ENCODE measurements around the gene CPTP. TPM values are rescaled to one million over a fixed set of nuclear protein-coding genes. Genes with fewer than 3 reads are reported as not detected.

Gene CPTP
- total RNA-seq, 1 donor from 2014 or later = 99.2 TPM

DNA sequence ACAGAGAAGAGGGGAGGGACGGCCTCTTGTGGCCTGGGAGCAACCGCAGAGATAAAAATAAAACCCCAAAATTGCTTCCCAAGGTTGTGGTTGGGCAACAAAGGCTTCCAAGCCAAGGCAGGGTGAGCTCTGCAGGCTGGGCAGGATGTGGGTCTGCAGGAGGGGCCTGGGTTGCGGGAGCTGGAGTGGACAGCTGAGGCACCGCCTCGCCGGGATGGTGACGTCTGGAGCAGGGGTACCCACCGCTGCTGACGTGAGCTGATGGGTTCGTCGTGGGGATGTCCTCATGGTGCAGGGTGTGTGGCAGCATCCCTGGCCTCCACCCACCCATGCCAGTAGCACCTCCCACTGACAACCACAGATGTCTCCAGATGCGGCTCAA, 46.8 kb downstream of the CPTP start:
- H3K27ac ChIP-seq (replicated peaks) = no peak overlapping the region
- TF ChIP-seq CTCF (IDR thresholded peaks at IDR 0.05; ENCODE audit: borderline replicate concordance) = no peak
- H3K4me3 ChIP-seq = no peak overlapping the region
- H3K27me3 ChIP-seq (ENCODE audit: low read depth) = no peaks in the 10 kb centered on the region
- no peaks in the 10 kb centered on the region for H3K9me3 ChIP-seq (replicated peaks)
- DNase-seq = no peak
- H3K36me3 ChIP-seq = peaks cover 11% of the 10 kb centered on the region
- intact Hi-C loops (cut with micrococcal nuclease) = no loop called here
- peaks cover 46% of the 10 kb centered on the region for H3K4me1 ChIP-seq

DNA sequence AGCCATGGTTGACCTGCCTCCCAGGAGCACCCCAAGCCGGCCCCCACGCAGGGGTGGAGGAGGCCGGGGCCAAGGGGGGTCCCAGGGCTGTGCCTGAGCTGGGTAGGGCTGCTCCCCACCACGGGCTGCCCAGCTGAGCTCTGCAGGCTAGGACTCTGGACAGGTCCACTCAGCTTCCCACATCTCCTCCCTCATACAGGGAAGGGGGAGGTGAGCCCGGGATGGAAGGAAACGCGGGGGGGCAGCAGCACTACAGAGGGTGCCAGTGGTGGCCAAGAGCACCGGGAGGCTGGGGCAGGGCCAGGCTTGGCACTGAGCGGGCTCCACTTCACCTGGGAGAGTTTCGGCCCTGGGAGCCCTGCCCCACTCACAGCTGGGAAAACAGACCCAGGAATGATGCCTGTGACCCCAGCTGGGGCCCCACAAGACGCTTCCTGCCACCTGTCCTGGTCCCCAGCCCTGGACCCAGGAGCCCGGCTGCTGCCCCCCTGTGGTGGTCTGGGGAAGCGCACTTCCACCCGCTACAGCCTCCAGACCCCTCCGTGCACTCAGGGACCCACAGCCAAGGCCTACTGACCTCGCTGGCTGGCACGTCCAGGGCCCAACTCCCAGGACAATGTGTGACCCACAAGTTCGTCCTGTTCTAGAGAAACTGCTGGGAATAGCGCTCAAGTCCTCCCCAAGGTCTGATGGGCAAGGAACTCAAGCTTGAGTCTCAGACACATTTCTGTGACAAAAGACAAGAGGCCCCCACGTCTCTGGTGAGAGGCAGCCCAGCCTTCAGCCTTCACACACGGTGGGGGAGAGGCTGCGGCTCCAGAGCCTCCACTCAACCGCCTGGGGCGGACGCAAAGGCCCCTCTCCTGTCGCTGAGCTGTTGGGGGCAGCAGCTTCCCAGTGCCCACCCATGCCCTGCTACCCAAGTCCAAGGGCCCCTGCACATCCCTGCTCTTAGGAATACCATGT, 47.4 kb downstream of the CPTP start:
- intact Hi-C loops (cut with micrococcal nuclease) = no loop called here
- TF ChIP-seq CTCF (IDR thresholded peaks at IDR 0.05; ENCODE audit: borderline replicate concordance) = peak; percentile 98
- Histone ChIP-seq H3K4me3 (no peak overlapping the region), H3K4me1 (peaks cover 47% of the 10 kb centered on the region), H3K36me3 (peaks cover 11% of the 10 kb centered on the region), H3K27ac (replicated peaks) (peak overlapping the region; percentile 9), H3K9me3 (replicated peaks) (no peaks in the 10 kb centered on the region), H3K27me3 (ENCODE audit: low read depth) (no peaks in the 10 kb centered on the region)
- DNase-seq = peak; percentile 72

DNA sequence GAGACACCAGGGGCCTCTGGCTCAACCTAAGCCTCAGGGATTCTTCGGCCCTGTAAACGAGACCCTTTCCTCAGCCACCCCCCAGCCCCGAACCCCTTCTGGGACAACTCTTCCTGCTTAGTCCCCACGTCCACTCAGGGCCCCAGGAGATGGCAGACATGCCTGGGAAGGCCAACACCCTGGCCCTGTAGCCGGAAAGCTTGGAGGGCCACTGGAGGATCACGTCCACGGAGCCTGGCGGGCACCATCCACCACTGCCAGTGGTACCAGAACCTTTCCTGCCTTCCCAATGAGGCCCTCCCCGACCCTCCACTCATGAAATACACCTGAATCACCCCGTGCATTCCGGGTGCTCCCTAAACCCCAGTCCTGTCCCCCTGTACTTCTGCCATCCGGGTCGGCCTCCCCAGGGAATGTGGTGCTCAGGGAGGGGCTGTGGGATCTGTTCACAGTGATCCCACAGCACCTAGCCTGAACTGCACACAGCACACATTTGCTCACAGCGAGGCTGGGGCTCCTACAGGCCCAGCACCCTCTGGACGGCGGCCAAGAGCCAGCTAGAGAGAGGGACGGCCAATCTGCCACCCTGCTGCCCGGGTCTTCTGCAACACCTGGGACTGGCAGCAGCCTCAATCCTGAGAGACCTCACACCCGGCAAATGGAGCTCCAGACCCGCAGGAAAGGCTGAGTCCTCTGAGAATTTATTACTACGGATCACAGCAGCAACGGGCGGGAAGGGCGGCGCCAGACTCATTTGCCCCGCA, 48.6 kb downstream of the CPTP start:
- intact Hi-C loops (cut with micrococcal nuclease) = no loop called here
- no peaks in the 10 kb centered on the region for H3K9me3 ChIP-seq (replicated peaks)
- no peak for TF ChIP-seq CTCF (IDR thresholded peaks at IDR 0.05; ENCODE audit: borderline replicate concordance)
- H3K4me3 ChIP-seq = peak overlapping the region; percentile 100
- no peaks in the 10 kb centered on the region for H3K27me3 ChIP-seq (ENCODE audit: low read depth)
- H3K27ac ChIP-seq (replicated peaks) = no peak overlapping the region
- no peak for DNase-seq
- H3K36me3 ChIP-seq = peaks cover 11% of the 10 kb centered on the region
- peaks cover 47% of the 10 kb centered on the region for H3K4me1 ChIP-seq

DNA sequence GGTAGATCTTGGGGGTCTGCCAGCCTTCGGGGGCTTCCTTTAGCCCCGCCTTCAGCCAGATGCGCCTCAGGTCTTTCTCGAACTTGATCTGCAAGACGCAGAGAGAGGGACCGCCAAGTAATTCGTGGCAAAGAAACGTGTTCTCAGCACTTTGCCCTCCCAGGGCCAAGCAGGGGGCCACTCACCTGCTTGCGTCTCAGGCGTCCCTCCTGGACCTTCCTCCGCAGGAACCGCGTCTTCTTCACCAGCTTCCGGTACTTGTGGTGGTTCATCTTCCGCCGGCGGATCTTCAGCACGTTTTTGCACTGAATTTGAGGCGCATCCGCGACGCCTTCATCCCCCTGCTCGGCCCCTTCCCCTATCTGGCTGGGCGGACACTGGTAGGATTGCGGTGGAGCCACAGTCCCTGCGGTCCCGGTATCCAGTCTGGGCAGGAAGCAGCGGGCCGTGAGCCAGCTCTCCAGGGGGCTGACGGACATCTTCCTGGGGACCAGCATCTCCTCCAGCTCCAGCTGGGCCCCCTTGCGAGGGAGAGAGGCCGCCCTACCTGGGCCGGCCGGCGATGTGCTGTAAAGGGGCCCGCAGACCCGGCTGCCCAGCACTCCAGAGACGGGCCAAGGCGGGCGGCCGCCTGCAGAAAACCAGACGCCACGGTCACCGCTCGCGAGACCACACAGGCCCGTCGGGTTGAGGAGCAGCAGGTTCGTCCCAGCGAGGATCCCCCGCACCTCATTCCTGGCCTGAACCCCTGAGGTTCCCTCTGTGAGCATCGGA, 49.4 kb downstream of the CPTP start:
- Histone ChIP-seq H3K4me3 (peak overlapping the region; percentile 100), H3K9me3 (replicated peaks) (no peaks in the 10 kb centered on the region), H3K4me1 (peaks cover 47% of the 10 kb centered on the region), H3K36me3 (peaks cover 11% of the 10 kb centered on the region), H3K27me3 (ENCODE audit: low read depth) (no peaks in the 10 kb centered on the region), H3K27ac (replicated peaks) (peak overlapping the region; percentile 99)
- intact Hi-C loops (cut with micrococcal nuclease) = no loop called here
- no peak for TF ChIP-seq CTCF (IDR thresholded peaks at IDR 0.05; ENCODE audit: borderline replicate concordance)
- DNase-seq = no peak

GRCh38 chr1:1374589-1374928, 50.0 kb downstream of the CPTP start:
- DNase-seq = no peak

More at GRCh38 chr1:1374589-1374928, 50.0 kb downstream of the CPTP start:
- TF ChIP-seq CTCF (IDR thresholded peaks at IDR 0.05; ENCODE audit: borderline replicate concordance) = no peak
- Histone ChIP-seq H3K4me1 (peaks cover 47% of the 10 kb centered on the region), H3K9me3 (replicated peaks) (no peaks in the 10 kb centered on the region), H3K27ac (replicated peaks) (peak overlapping the region; percentile 99), H3K36me3 (peaks cover 11% of the 10 kb centered on the region), H3K27me3 (ENCODE audit: low read depth) (no peaks in the 10 kb centered on the region), H3K4me3 (peak overlapping the region; percentile 100)
- intact Hi-C loops (cut with micrococcal nuclease) = no loop called here

All from left ventricle myocardium inferior (tissue), 1 donor.